ENCODE results near the gene ADGRB3.

The ADGRB3 gene

GRCh38 chr6:69138893-69139494 is 503.9 kb downstream of the ADGRB3 start:
- no peak for DNase-seq

DNA sequence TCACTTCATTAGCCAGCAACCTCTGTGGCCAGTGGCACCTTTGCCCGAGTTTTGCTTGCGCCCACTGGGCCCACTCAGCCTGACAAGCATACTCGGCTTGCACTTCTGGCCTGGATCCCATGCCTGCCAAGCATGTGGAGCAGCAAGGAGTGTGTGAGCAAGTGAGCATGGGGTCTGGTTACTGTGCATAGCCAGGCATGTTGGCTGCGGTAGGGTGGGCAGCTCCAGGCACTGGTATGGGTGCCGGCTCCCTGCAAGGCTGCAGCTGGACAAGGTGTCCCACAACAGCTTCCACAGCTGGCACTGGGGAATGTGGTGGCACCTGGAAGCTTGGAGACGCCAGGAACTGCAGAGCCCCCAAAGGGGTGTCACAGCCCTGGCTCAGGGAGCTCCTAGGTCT is 510.0 kb downstream of the ADGRB3 start:
- no peak for DNase-seq

DNA sequence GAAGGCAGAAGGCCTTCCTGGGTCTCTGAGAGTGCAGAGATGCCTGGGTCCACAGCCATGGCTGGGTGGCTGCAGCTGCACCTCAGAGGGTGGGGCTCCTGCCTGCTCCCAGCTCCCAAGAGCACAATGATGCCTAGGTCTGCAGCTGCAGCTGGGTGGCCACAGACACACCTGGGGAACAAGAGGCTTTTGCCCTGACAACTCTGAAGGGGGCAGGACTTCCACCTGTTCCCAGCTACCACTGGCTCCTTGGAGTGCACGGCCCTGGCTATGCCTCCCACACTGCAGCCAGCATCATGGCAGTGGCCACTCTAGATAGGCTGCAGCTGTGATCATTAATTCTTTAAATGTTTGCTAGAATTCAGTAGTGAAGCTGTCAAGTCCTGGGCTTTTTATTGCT is 511.3 kb downstream of the ADGRB3 start:
- no peak for DNase-seq

GRCh38 chr6:69155467-69155866 is 520.4 kb downstream of the ADGRB3 start:
- DNase-seq: no peak

- no peak for DNase-seq
Observed at GRCh38 chr6:69162811-69163210, 527.7 kb downstream of the ADGRB3 start.

DNA sequence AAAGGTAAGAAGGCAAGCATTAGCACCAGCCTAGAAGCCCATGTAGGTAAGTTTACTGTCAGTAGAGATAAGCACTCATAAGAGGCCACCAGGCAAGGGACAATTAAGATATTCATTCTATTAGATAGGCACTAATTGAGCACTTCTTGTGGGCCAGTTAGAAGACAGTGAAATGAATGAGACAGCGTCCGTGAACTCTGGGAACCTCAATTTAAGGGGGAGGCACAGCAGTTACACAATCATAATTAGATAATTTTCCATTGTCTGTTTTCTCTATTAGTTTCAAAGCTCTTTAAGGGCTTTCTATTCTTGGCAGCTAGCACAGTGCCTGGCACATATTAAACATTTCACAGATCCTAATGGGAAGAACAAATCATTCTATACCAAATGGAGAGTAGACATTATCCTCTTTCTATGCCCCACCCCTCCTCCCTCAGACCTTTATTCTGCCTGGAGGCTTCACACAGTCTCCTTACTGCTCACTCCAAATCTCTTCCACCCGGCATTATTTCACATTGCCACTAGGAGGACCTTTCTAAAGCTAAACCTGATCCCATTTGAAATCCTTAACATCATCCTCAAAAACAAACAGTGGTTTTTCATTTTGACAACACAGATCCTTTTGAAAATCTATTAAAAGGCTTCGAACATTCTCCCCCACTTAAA is 529.6 kb downstream of the ADGRB3 start:
- no peak for DNase-seq

GRCh38 chr6:69179681-69180080 is 544.6 kb downstream of the ADGRB3 start:
- no peak for DNase-seq

GRCh38 chr6:69180361-69181067 is 545.4 kb downstream of the ADGRB3 start:
- DNase-seq: no peak

GRCh38 chr6:69181964-69182363 is 546.9 kb downstream of the ADGRB3 start:
- DNase-seq: no peak

GRCh38 chr6:69185276-69185675 is 550.2 kb downstream of the ADGRB3 start:
- no peak for DNase-seq

DNA sequence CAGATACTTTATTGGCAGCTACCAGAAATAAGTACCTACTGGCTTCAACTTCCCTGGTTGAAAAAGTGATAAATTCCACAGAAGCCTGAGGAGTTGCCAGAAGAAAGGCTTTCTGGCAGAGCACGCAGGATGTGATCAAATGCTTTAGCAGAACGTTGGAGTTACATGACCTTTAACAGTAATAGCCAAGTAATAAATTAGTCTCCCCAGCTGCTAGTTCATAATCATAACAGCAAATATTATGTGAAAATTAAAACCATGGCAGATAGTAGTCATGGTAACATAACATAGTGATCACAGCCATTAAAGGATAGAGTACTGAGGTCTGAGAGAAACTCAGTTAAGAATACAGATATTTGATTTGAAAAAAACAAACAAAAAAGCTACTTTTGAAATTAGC is 567.7 kb downstream of the ADGRB3 start:
- no peak for DNase-seq

GRCh38 chr6:69216127-69216526 is 581.0 kb downstream of the ADGRB3 start:
- no peak for DNase-seq

- no peak for DNase-seq
Observed at GRCh38 chr6:69217343-69217742, 582.3 kb downstream of the ADGRB3 start.

DNA sequence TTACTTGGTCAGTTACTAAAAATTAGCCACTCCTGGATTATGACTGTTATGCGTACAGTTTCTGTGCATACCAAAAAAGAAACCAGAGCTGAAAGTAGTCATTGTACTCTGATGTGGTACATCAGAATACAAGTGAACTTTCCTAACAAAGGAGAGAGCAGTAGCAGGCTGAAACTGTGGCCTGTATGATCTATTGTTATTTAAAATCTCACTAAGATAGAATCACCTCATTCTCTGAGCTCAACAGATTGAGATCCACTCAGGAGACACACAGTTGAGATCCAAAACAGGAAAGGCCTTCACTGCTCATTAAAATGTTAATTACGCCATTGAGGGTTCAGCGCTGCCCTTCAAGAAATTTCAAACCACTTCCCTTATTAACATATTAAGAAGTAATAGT is 585.3 kb downstream of the ADGRB3 start:
- DNase-seq: no peak

DNA sequence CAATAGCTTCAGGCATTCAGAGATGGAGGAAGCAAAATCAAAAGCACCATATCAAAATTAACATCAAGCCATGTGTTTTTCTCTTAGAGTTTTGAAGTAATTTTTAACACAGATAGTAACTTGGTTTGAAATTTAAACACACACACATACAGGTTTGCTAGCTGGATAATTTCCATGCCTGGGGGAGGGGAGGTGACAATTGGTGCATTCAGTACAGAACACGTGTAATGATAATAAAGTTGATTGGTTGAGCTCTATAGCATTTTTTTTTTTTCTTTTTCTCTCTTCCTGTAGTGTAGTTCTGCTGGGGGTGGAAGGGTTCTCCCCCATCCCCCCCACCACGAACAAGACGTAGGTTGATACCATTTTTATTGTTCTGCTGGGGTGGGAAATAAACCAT is 596.9 kb downstream of the ADGRB3 start:
- DNase-seq: no peak

DNA sequence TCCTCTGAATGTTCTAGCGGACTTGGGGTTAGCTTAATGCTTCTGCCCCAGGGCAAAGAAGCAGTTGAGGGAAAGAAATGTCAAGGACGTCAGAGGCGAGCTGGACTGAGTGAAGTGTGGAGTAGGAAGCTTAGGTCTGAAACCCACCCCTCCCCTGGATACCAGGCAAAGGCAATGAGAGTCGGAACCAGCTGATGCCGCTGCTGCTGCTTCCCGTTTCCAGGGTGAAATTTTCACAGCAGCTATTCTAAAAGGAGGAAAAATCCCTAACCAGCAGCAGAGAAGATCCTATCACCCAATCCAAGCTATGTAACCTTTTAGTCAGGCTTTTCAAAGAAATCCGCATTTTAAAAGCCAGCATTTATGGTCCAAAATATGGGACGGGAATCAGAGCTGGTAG is 597.4 kb downstream of the ADGRB3 start:
- DNase-seq: no peak

DNA sequence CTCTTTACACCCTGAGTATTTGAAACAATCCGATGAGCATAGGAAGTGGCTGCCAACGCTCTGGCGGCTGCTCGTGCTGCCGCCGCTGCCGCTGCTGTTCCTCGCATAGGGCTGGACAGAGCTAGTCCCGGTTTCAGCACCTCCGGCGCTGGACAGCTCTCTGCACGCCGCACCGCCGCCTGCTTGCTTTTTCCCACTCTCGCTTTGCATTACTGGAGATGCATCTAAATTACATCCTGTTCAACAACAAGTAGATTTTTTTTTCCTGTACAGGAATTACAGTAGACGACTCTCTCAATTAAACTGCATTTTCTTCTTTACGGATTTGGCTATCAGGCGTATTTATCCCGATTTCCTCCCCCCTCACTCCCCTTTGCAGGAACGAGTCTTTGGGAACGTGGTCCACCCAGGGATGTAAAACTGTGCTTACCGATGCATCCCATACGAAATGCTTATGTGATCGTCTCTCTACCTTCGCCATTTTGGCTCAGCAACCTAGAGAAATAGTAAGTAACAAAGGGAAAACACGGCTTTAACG is 597.9 kb downstream of the ADGRB3 start:
- peak; percentile 18 for DNase-seq

GRCh38 chr6:69238067-69238466 is 603.0 kb downstream of the ADGRB3 start:
- DNase-seq: no peak

GRCh38 chr6:69246983-69247382 is 611.9 kb downstream of the ADGRB3 start:
- DNase-seq: no peak

GRCh38 chr6:69261010-69261409 is 625.9 kb downstream of the ADGRB3 start:
- no peak for DNase-seq

GRCh38 chr6:69263297-69263696 is 628.2 kb downstream of the ADGRB3 start:
- DNase-seq: no peak

GRCh38 chr6:69265090-69265489 is 630.0 kb downstream of the ADGRB3 start:
- no peak for DNase-seq

GRCh38 chr6:69265706-69266105 is 630.6 kb downstream of the ADGRB3 start:
- no peak for DNase-seq

DNA sequence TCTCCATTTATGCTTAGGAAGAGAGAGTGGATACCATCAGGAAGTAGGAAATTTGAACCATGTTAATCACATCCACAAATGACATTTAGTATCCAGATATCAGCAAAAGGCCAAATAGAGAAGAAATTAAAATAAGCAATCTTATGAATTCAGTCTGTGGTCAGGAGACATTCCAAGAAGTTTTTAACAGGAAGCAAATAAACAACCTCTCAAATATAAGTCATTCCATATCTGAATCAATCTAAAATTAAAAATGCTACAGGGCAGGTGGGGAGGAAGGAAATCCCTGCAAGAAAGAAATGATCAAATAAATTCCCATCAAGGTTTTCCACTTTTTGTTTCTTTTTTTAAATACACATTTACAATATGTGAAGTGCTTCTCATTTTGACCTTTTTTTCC is 641.1 kb downstream of the ADGRB3 start:
- DNase-seq: no peak
